ENCODE measurements around the gene CD46.
A peak's percentile ranks its signal among the peaks of the same experiment; 100 is the strongest.
"Not testable (repeated sequence)": the region's sequence is repeated elsewhere in the genome, so short reads cannot be mapped to it uniquely, and the experiment has no call there.

The CD46 gene

DNA sequence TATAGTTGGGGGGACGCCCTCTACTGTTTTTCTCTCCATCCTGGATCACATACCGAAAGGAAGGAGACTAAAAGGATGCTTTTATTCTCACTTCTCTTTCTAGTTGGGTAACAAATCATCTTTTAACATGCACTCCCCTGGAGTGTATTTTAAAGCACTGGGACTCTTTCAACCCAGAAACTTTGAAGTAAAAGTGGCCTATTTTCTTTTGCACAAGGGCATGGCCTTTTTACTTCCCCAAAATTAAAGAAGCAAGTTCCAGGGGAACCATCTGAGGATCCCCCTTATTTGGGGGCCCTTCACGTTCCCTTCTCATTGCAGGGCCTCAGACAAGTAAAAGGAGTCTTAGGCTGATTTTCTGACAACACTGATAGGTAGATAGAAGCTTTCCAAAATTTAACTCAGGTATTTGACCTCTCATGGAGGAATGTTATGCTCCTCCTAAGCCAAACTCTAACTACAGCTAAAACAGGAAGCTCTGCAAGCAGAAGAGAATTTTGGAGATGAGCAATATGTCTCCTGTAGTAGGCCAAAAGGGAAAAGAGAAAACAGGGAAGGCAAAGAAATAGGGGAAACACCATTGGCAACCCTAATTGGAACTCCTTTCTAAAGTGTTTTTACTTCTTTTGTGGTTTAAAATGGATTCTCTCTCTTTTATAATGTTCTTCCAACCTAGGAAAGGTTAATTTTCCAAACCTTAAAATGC, 8.9 kb upstream of the CD46 start:
- no peak overlapping the region for H3K9ac ChIP-seq (ENCODE audit: low read length)
- H3K27ac ChIP-seq (ENCODE audit: low read length), result no peak overlapping the region
- peaks cover 1% of the 10 kb centered on the region for H3K4me1 ChIP-seq (ENCODE audit: control insufficient read depth, low read depth, low read length)
- H3K36me3 ChIP-seq (ENCODE audit: control insufficient read depth, low read depth, low read length), result no peaks in the 10 kb centered on the region
- peaks cover 4% of the 10 kb centered on the region for H3K9me3 ChIP-seq (ENCODE audit: control insufficient read depth, low read depth, low read length)
- no peaks in the 10 kb centered on the region for H3K27me3 ChIP-seq (ENCODE audit: control insufficient read depth, insufficient read depth, low read length)
- H3K4me3 ChIP-seq (ENCODE audit: low read length), result no peak overlapping the region

DNA sequence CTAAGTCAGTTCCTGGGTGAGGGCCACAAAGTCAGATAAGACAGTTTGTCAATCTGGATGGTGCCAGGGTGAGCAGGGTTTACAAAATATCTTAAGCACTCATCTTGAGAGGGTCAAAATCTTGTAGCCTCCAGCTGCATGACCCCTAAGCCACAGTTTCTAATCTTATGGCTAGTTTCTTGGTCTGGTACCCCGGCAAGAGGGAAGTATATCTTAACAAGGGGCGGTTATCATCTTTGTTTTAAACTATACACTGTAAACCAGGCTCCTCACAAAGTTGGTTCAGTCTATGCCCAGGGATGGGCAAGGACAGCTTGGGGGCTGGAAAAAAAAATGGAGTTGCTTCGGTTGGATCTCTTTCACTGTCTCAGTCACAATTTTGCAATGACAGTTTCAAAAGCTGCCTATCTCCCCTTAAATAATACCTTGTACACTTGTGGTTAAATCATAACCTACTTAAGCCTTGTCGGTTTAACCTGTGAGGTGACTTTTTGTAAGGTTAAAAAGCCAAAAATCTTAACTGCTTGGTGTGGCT, 7.8 kb upstream of the CD46 start:
- H3K4me3 ChIP-seq (ENCODE audit: low read length), result no peak overlapping the region
- peaks cover 4% of the 10 kb centered on the region for H3K9me3 ChIP-seq (ENCODE audit: control insufficient read depth, low read depth, low read length)
- no peak overlapping the region for H3K27ac ChIP-seq (ENCODE audit: low read length)
- H3K4me1 ChIP-seq (ENCODE audit: control insufficient read depth, low read depth, low read length), result peaks cover 12% of the 10 kb centered on the region
- H3K9ac ChIP-seq (ENCODE audit: low read length), result no peak overlapping the region
- no peaks in the 10 kb centered on the region for H3K36me3 ChIP-seq (ENCODE audit: control insufficient read depth, low read depth, low read length)
- H3K27me3 ChIP-seq (ENCODE audit: control insufficient read depth, insufficient read depth, low read length), result no peaks in the 10 kb centered on the region

DNA sequence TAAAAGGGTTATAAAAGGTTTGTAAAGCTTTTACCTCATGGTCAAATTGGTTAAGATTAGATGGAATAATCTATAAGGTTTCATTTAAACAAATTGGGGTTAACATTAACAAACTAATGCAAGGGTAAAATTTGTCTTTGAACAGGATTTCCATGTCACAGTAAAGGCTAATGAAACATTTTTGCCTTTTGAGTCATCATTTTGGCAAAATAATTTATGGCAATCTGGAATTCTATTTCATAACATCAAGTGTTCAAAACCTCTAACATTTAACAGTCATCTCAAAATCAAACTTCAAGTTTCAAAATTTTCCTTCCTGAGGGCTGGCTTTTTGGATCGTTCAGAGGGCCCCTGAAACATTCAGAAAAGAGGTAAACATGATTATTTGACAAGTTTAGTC, 6.6 kb upstream of the CD46 start:
- H3K9me3 ChIP-seq (ENCODE audit: control insufficient read depth, low read depth, low read length), result peaks cover 4% of the 10 kb centered on the region
- no peak overlapping the region for H3K27ac ChIP-seq (ENCODE audit: low read length)
- no peak overlapping the region for H3K9ac ChIP-seq (ENCODE audit: low read length)
- H3K36me3 ChIP-seq (ENCODE audit: control insufficient read depth, low read depth, low read length), result no peaks in the 10 kb centered on the region
- peaks cover 13% of the 10 kb centered on the region for H3K4me1 ChIP-seq (ENCODE audit: control insufficient read depth, low read depth, low read length)
- H3K4me3 ChIP-seq (ENCODE audit: low read length), result no peak overlapping the region
- H3K27me3 ChIP-seq (ENCODE audit: control insufficient read depth, insufficient read depth, low read length), result no peaks in the 10 kb centered on the region

DNA sequence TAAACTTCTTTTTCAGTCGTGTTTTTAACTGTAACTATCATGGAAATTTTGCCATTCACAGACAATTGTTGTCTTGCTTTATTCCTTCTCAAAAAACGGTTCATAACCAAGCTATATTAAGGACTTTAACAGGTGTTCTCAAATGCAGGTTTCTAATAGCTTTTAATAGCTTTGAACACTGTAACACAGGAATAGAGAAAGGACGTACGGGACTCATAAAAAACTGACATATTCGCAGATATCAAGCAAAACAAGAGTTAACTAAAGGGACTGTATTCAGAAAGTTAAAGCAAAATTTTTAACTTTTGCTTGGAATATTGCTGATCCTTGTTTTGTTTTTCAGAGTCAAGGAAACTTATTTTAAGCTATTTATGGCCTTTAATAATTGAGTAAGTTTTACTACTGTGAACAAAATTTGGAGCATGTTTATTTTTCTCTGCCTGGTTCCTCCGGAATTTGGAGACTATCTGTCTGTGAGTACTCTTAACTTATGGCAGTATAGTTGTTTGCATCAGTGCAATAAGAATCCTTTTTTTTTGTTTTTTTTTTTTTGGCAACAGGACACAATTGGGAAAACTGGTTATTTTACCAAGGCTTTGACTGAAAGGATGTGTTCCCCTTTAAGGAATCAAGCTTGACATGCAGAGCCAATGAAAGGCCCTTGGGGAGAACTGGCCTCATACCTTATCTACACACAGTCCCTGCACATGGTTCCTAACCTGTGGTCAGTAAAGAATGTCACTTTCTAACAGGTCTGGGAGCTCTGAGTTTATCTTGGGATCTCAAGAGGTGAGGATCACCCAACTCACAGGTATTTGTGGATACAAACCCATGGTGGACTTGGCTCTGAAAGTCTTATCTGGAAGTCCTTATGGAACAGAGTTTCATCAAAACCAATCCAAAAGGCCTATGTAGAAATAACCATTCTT, 5.8 kb upstream of the CD46 start:
- Histone ChIP-seq H3K4me3 (ENCODE audit: low read length) (no peak overlapping the region), H3K36me3 (ENCODE audit: control insufficient read depth, low read depth, low read length) (no peaks in the 10 kb centered on the region), H3K9me3 (ENCODE audit: control insufficient read depth, low read depth, low read length) (peaks cover 4% of the 10 kb centered on the region), H3K4me1 (ENCODE audit: control insufficient read depth, low read depth, low read length) (peaks cover 18% of the 10 kb centered on the region), H3K9ac (ENCODE audit: low read length) (no peak overlapping the region), H3K27ac (ENCODE audit: low read length) (no peak overlapping the region), H3K27me3 (ENCODE audit: control insufficient read depth, insufficient read depth, low read length) (no peaks in the 10 kb centered on the region)

DNA sequence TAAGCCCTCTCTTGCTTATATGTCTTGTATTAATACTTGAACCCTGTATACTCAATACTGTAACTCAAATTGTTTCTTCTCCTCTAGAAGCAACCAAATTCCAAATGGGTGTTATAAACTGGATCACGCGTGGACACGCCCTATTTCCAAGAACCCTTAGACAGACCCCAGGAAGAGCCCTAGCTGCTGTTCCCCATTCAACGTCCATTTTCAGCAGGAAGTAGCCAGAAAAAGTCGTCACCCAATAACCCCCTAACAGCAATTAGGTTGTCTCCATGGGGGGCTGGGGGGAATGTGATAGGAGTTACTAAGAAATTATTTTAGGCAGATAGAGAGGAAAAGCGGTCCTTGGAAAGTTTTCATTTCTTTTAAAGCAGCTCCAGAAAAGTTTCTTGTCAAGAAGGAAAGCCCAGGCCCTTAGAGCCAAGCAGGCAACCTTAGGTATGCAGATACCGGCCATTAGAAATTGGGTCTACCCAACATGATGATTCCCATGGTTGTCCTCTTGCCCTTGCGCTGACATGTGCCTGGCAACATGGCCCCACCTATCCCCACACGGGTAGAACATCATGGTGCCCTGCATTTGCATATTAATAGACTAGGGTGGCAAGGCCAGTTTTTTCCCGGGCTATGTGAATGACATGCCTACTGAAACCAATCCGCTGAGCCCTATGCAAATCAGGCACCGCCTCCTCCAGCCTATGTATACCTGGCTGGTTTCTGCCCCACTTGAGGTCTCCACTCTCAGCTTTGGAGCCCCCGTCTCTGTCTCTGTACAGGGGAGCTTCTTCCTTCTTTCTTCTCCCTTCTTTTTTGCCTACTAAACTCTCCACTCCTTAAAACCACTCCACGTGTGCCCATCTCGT, 4.0 kb upstream of the CD46 start:
- no peak overlapping the region for H3K4me3 ChIP-seq (ENCODE audit: low read length)

DNA sequence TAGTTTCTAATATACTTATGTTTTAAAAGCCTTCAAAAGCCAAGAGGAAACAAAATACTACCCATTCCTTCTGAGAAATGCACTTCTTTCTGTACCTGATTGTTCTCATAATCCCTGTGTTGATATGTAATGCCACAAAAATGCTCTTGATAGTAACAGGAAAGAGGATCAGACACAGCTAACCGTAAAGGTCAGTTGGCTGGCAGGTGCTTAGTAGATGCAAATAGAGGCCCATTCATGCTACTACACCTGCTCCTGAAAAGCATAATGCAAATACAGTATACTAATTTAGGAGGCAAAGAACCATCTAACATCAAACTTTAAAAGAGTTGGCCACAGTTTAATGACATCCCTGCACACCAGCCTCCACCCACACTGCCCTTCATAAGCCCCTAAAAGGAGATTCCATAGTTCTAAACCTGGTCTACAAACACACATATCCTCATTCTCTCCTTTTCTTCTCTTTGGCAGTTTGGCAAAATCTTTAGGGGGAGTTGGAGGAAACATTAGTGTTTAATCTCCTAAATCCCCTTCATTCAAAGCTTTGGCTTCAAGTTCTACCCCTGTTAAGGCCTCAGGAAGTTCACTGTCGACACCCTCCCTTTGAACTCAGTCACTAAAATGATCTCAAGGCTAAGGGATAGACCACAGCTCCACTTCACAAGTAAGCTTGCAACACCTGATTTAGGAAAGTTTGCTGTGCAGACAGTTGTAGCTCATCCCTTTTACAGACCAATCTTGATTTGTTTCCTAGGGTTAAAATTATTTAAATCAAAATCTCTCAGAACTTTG, 2.9 kb upstream of the CD46 start:
- Histone ChIP-seq H3K9me3 (ENCODE audit: control insufficient read depth, low read depth, low read length) (no peaks in the 10 kb centered on the region), H3K9ac (ENCODE audit: low read length) (no peak overlapping the region), H3K4me3 (ENCODE audit: low read length) (no peak overlapping the region), H3K4me1 (ENCODE audit: control insufficient read depth, low read depth, low read length) (peaks cover 33% of the 10 kb centered on the region), H3K27me3 (ENCODE audit: control insufficient read depth, insufficient read depth, low read length) (no peaks in the 10 kb centered on the region), H3K27ac (ENCODE audit: low read length) (no peak overlapping the region), H3K36me3 (ENCODE audit: control insufficient read depth, low read depth, low read length) (no peaks in the 10 kb centered on the region)

More for the DNA sequence above, 4.0 kb upstream of the CD46 start:
- no peak overlapping the region for H3K9ac ChIP-seq (ENCODE audit: low read length)
- no peaks in the 10 kb centered on the region for H3K27me3 ChIP-seq (ENCODE audit: control insufficient read depth, insufficient read depth, low read length)
- peaks cover 22% of the 10 kb centered on the region for H3K4me1 ChIP-seq (ENCODE audit: control insufficient read depth, low read depth, low read length)
- H3K27ac ChIP-seq (ENCODE audit: low read length), result no peak overlapping the region
- no peaks in the 10 kb centered on the region for H3K9me3 ChIP-seq (ENCODE audit: control insufficient read depth, low read depth, low read length)
- H3K36me3 ChIP-seq (ENCODE audit: control insufficient read depth, low read depth, low read length), result no peaks in the 10 kb centered on the region

DNA sequence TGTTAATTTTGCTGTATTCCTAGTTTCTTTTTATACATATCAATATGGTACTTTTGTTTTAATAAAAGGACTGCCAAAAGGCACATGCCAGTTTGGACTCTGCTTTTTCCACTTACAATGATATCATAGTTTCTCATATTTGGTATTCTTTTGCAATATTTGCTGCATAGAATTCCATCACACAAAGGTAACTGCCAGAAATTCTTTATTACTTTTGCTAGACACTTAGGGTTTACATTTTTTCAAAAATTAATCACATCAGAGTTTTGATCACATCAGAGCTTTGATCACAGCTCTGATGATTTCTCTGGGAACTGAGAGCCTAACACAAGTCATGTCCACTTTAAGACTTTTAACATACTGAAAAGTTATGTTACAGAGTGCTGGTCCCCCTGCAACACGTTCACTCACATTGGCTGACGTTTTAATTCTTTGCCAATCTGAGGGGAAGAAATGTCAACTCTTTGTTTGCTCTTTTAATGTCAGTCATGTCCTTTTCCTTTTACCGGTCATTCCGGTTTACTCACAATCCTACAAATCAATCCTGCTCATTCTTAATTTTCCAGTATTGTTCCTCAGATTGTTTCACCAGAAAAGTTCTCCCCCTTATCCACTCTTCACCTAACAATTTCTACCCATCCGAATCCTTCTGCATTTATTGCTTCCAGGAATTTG, 1.1 kb upstream of the CD46 start:
- H3K9ac ChIP-seq (ENCODE audit: low read length), result peak overlapping the region; percentile 55
- H3K4me1 ChIP-seq (ENCODE audit: control insufficient read depth, low read depth, low read length), result peaks cover 40% of the 10 kb centered on the region
- H3K36me3 ChIP-seq (ENCODE audit: control insufficient read depth, low read depth, low read length), result no peaks in the 10 kb centered on the region
- H3K4me3 ChIP-seq (ENCODE audit: low read length), result peak overlapping the region; percentile 98
- no peak overlapping the region for H3K27ac ChIP-seq (ENCODE audit: low read length)
- no peaks in the 10 kb centered on the region for H3K9me3 ChIP-seq (ENCODE audit: control insufficient read depth, low read depth, low read length)
- no peaks in the 10 kb centered on the region for H3K27me3 ChIP-seq (ENCODE audit: control insufficient read depth, insufficient read depth, low read length)

DNA sequence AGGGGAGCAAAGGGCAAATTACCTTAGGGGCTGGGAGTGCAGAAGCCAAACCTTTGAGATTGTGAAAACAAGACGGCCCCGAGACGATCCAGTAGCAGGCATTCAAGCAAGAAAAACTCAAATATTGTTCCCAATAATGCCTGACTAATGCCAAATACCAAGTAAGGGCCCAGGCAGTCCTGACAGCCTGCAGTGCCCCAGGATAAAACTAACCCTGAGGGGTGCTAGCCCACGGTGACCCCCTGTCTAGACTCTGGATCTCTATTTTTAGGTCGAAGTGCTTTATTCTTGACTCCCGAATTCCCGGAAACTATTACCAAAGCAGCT, 428 bp upstream of the CD46 start:
- Histone ChIP-seq H3K4me3 (ENCODE audit: low read length) (peak overlapping the region; percentile 98), H3K27ac (ENCODE audit: low read length) (peak overlapping the region; percentile 59), H3K4me1 (ENCODE audit: control insufficient read depth, low read depth, low read length) (peaks cover 40% of the 10 kb centered on the region), H3K9ac (ENCODE audit: low read length) (peak overlapping the region; percentile 55)
- not testable (repeated sequence) for H3K36me3 ChIP-seq (ENCODE audit: control insufficient read depth, low read depth, low read length); H3K9me3 ChIP-seq (ENCODE audit: control insufficient read depth, low read depth, low read length); H3K27me3 ChIP-seq (ENCODE audit: control insufficient read depth, insufficient read depth, low read length)

DNA sequence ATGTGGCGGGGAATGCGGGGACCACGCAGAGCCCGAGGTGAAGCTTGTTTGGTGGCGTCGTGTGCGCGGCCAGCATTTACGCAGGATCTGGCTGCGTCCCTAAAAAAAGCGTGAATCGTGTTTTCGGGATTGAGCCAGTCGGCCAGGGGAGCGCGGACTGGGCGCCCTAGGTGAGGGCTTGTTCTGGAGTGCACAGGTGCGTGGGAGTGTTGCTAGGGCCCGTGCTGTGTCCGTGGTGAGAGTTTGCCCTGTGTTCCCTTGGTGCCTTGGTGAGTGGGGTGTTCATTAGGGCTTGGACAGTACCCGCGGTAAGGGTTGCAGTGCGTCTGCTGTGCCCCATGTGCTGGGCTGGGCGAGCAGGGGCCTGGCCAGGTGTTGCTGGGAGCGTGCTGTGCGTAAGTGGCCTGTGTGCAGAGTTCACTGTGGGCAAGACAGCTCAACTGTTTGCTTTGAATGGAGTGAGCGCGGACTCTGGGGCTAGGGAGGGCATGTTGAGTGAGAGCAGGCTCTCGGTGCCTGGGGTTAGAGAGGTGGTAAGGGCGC, 673 bp downstream of the CD46 start:
- H3K9ac ChIP-seq (ENCODE audit: low read length), result peak overlapping the region; percentile 83
- no peaks in the 10 kb centered on the region for H3K27me3 ChIP-seq (ENCODE audit: control insufficient read depth, insufficient read depth, low read length)
- no peaks in the 10 kb centered on the region for H3K9me3 ChIP-seq (ENCODE audit: control insufficient read depth, low read depth, low read length)
- H3K36me3 ChIP-seq (ENCODE audit: control insufficient read depth, low read depth, low read length), result peaks cover 13% of the 10 kb centered on the region
- H3K4me3 ChIP-seq (ENCODE audit: low read length), result peak overlapping the region; percentile 98
- H3K27ac ChIP-seq (ENCODE audit: low read length), result peak overlapping the region; percentile 70
- peaks cover 40% of the 10 kb centered on the region for H3K4me1 ChIP-seq (ENCODE audit: control insufficient read depth, low read depth, low read length)

DNA sequence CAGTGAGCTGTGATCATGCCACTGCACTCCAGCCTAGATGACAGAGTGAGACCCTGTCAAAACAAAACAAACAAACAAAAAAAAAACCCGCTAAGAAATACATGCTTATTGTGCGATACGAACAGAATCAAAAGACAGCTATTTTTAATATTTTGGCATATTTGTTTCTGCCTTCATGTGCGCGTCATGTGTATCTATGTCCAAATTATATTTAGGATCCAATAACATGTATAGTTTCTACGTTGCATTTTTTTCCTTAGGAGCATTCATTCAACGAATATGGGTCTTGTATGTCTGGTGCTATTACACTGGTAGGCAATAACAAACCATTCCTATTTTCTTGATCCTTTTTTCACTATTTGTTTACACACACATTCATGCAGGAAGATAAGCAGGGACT, 1.8 kb downstream of the CD46 start:
- Histone ChIP-seq H3K27me3 (ENCODE audit: control insufficient read depth, insufficient read depth, low read length) (no peaks in the 10 kb centered on the region), H3K27ac (ENCODE audit: low read length) (no peak overlapping the region), H3K4me3 (ENCODE audit: low read length) (peak overlapping the region; percentile 98), H3K4me1 (ENCODE audit: control insufficient read depth, low read depth, low read length) (peaks cover 33% of the 10 kb centered on the region), H3K9ac (ENCODE audit: low read length) (peak overlapping the region; percentile 83), H3K36me3 (ENCODE audit: control insufficient read depth, low read depth, low read length) (peaks cover 23% of the 10 kb centered on the region), H3K9me3 (ENCODE audit: control insufficient read depth, low read depth, low read length) (no peaks in the 10 kb centered on the region)
